Heart left ventricle (tissue), 16 donors: ENCODE results near the gene TMEM220. TPM values are rescaled to one million over a fixed set of nuclear protein-coding genes. Genes with fewer than 3 reads are reported as not detected.

Source experiments
- ATAC-seq, 4 donors: fragments of 200-7000 bp; cut with Tn5 transposase; one replicate each; pipeline ENCODE4 v1.9.1; 2020 to 2022; ENCODE audit warnings: moderate library complexity in 4 of 4, mild to moderate bottlenecking in 3 of 4, moderate number of reproducible peaks in 1 of 4
- DNase-seq, 5 donors: peaks; one replicate each; pipeline ENCODE4 v3.0.0-alpha.2; 2020
- H3K27ac ChIP-seq, 12 donors: fragments of 200-600 bp; sonication (generic) in 4 of 12; one replicate each; pipeline versions ENCODE4 v1.5.0 to v1.8.0; 2016 to 2022; ENCODE audit warnings: mild to moderate bottlenecking in 2 of 12
- H3K27me3 ChIP-seq, 9 donors: fragments of 200-600 bp; sonication (generic) in 2 of 9; one replicate each; pipeline versions ENCODE4 v1.5.1 to v1.8.0; 2016 to 2022; ENCODE audit warnings: mild to moderate bottlenecking in 3 of 9
- H3K36me3 ChIP-seq, 9 donors: fragments of 200-600 bp; sonication (generic) in 2 of 9; one replicate each; pipeline versions ENCODE4 v1.5.0 to v1.8.0; 2018 to 2022; ENCODE audit warnings: mild to moderate bottlenecking in 2 of 9
- H3K4me1 ChIP-seq, 12 donors: fragments of 200-600 bp; sonication (generic) in 4 of 12; one replicate each; pipeline versions ENCODE4 v1.5.0 to v1.8.0; 2016 to 2022; ENCODE audit warnings: mild to moderate bottlenecking in 3 of 12
- H3K4me3 ChIP-seq, 12 donors: fragments of 200-600 bp; sonication (generic) in 4 of 12; one replicate each; pipeline versions ENCODE4 v1.5.0 to v1.8.0; 2017 to 2022; ENCODE audit warnings: mild to moderate bottlenecking in 9 of 12, moderate library complexity in 4 of 12
- H3K9me3 ChIP-seq, 12 donors: fragments of 200-600 bp; sonication (generic) in 4 of 12; one replicate each; pipeline versions ENCODE4 v1.5.0 to v1.8.0; 2016 to 2022; ENCODE audit warnings: mild to moderate bottlenecking in 1 of 12
- CTCF ChIP-seq, 12 donors: fragments of 200-600 bp; sonication (generic) in 4 of 12; IDR thresholded peaks; one replicate each; pipeline versions ENCODE4 v1.5.0 to v1.8.0; 2018 to 2022; ENCODE audit warnings: antibody characterized with exemption in 12 of 12, mild to moderate bottlenecking in 5 of 12
- POLR2A ChIP-seq, 2 donors: fragments of 450-650 bp; IDR thresholded peaks; one replicate each; pipeline ENCODE4 v1.6.1; 2017; ENCODE audit warnings: antibody characterized with exemption in 2 of 2, mild to moderate bottlenecking in 2 of 2, moderate library complexity in 2 of 2
- WGBS, 4 donors: extraction: QIAGEN DNeasy Blood & Tissue Kit in 2 of 4; methylation state at CpG; one replicate each; pipeline versions ENCODE4 v1.1.5 to v1.1.7; 2013 to 2018; 5-methylcytosine and 5-hydroxymethylcytosine counted together
- intact Hi-C, 10 donors: fragments of 100-400 bp; cut with DNase I; formaldehyde crosslinking; loops; one replicate each; pipeline versions ENCODE4 v1.11.1 to v1.14.2; 2022
- polyA plus RNA-seq, 2 donors: library from polyadenylated mRNA; stranded (reverse); fragments of 200-250 nt; gene quantifications; one replicate each; pipeline ENCODE4 v1.2.3, GENCODE V29; 2013
- total RNA-seq, 9 donors: library from RNA; depleted of rRNA in 2 of 9; stranded (reverse); fragments of >200 nt in 2 of 9; fragmentation: NEBNext Ultra II Directional in 3 of 9; extraction: Animal tissue kit (Norgen Biotek cat#: 25700) in 3 of 9; gene quantifications; one replicate each; pipeline versions ENCODE4 v1.1.0 to v1.2.4, GENCODE V29; 2016 to 2023
- donor health status: ischemic (EF 13 %, LVEDD 7.1; RV severe dilation, severe dysfunction).
- donor health status: healthy with polysubstance abuse.
- donor health status: DM: no; HTN: yes; CAD: no.
- donor health status: DM: no; HTN: no; CAD: no.
- donor health status: ischemic (EF 25% LVEDD 6.9; RV normal size, moderate dysfunction).
- donor health status: ischemic (EF 25% LVEDD 5.7; RV mildly dilated, moderate dysfunction).
- donor health status: healthy.
- donor health status: DM: yes; HTN: yes; CAD: no.
- donor health status: ischemic (EF 35%, LVEDD 5.7; RV mildly dilated, moderate dysfunction).
- donor health status: nonischemic (EF 11% LVEDD 7.7; RV severe dilation, severe dysfunction).
- donor health status: DM: yes; HTN: yes; CAD: no.
- donor health status: PGD.
- donor health status: ischemic (EF 29% LVEDD 5.4; RV normal size, mild dysfunction).
- donor health status: nonischemic (EF 23%, LVEDD 6.1; RV moderate dilation, normal function).

The TMEM220 gene
- total and polyA plus RNA-seq, 11 donors, result 3.2 to 13.9 (median 6.3) TPM

- DNase-seq, result no peak
Measured at GRCh38 chr17:10687499-10687898, 42.3 kb downstream of the TMEM220 start.

GRCh38 chr17:10683853-10684252, 46.0 kb downstream of the TMEM220 start:
- no peaks in the 10 kb centered on the region for H3K27me3 ChIP-seq
- no peak overlapping the region for H3K27ac ChIP-seq
- no peaks in the 10 kb centered on the region for H3K4me1 ChIP-seq
- DNase-seq (no peak), ATAC-seq (no peak)
- H3K9me3 ChIP-seq, result no peaks in the 10 kb centered on the region
- no peak overlapping the region for H3K4me3 ChIP-seq
- WGBS, 4 donors, result 62 to 82% (median 71%) methylated on average over 2 of the region's 2 CpGs
- TF ChIP-seq POLR2A (IDR thresholded peaks at IDR 0.05) (no peak), CTCF (IDR thresholded peaks at IDR 0.05) (peak in 8 of 12 donors; percentile 8 to 45 (median 28))
- H3K36me3 ChIP-seq, result peaks cover 0 to 98% (median 77%) of the 10 kb centered on the region in 9 donors
- intact Hi-C loops, result no loop called here

More at GRCh38 chr17:10687499-10687898, 42.3 kb downstream of the TMEM220 start:
- Histone ChIP-seq H3K4me3 (no peak overlapping the region), H3K36me3 (peaks cover 0 to 97% (median 73%) of the 10 kb centered on the region in 9 donors), H3K27ac (no peak overlapping the region), H3K27me3 (no peaks in the 10 kb centered on the region), H3K9me3 (no peaks in the 10 kb centered on the region), H3K4me1 (no peaks in the 10 kb centered on the region)
- ATAC-seq, result no peak
- WGBS, 4 donors, result 89 to 99% (median 93%) methylated on average over 2 of the region's 2 CpGs
- TF ChIP-seq POLR2A (IDR thresholded peaks at IDR 0.05) (no peak), CTCF (IDR thresholded peaks at IDR 0.05) (no peak)
- intact Hi-C loops, result no loop called here

- TF ChIP-seq POLR2A (IDR thresholded peaks at IDR 0.05) (no peak), CTCF (IDR thresholded peaks at IDR 0.05) (no peak)
- Histone ChIP-seq H3K9me3 (no peaks in the 10 kb centered on the region), H3K4me3 (no peak overlapping the region), H3K27me3 (no peaks in the 10 kb centered on the region), H3K27ac (peak overlapping the region in 1 of 12 donors; percentile 0), H3K4me1 (no peaks in the 10 kb centered on the region), H3K36me3 (peaks cover 0 to 100% (median 90%) of the 10 kb centered on the region in 9 donors)
- intact Hi-C loops, result no loop called here
- 81 to 88% (median 82%) methylated on average over 7 of the region's 7 CpGs for WGBS, 4 donors
- no peak for DNase-seq
- no peak for ATAC-seq
Measured at GRCh38 chr17:10681866-10682446, 47.9 kb downstream of the TMEM220 start.

GRCh38 chr17:10674704-10675103, 55.1 kb downstream of the TMEM220 start:
- no peaks in the 10 kb centered on the region for H3K27me3 ChIP-seq
- WGBS, 4 donors, result 80 to 93% (median 88%) methylated on average over 3 to 4 of the region's 4 CpGs
- no peaks in the 10 kb centered on the region for H3K4me1 ChIP-seq
- no peak overlapping the region for H3K4me3 ChIP-seq
- DNase-seq (no peak), ATAC-seq (no peak)
- H3K36me3 ChIP-seq, result peaks cover 0 to 66% (median 51%) of the 10 kb centered on the region in 9 donors
- TF ChIP-seq CTCF (IDR thresholded peaks at IDR 0.05) (no peak), POLR2A (IDR thresholded peaks at IDR 0.05) (no peak)
- H3K27ac ChIP-seq, result no peak overlapping the region
- no peaks in the 10 kb centered on the region for H3K9me3 ChIP-seq
- intact Hi-C loops, result no loop called here
